ENCODE measurements around the gene STK32C. TPM values are rescaled to one million over a fixed set of nuclear protein-coding genes. Genes with fewer than 3 reads are reported as not detected.
"Not testable (repeated sequence)": the region's sequence is repeated elsewhere in the genome, so short reads cannot be mapped to it uniquely, and the experiment has no call there.

Gene STK32C
- total and polyA plus RNA-seq, 2 donors from 2014 or later: 11.6 to 14.4 TPM

- intact Hi-C loops (cut with DNase I): loop anchor here (10.0 kb wide), 1 partner anchor 132 kb away; no protein-coding TSS in a partner anchor
- no peaks in the 10 kb centered on the region for H3K27me3 ChIP-seq (ENCODE audit: control insufficient read depth, insufficient read depth, low read length)
- TF ChIP-seq CTCF (IDR thresholded peaks at IDR 0.05; ENCODE audit: borderline replicate concordance, extremely low read depth, insufficient read depth): no peak
- H3K4me3 ChIP-seq (ENCODE audit: low read length in 3 of 3): no peak overlapping the region
- H3K27ac ChIP-seq (ENCODE audit: low read depth in 2 of 2, low read length in 2 of 2): no peak overlapping the region
- FAIRE-seq (no peak), DNase-seq (peak in 1 of 5 donors; percentile 78)
- no peaks in the 10 kb centered on the region for H3K36me3 ChIP-seq (ENCODE audit: control insufficient read depth in 2 of 3, insufficient read depth in 3 of 3, low read length in 3 of 3)
- H3K9me3 ChIP-seq (ENCODE audit: control insufficient read depth in 2 of 3, insufficient read depth in 1 of 3, low read length in 3 of 3): no peaks in the 10 kb centered on the region
- no peak overlapping the region for H3K9ac ChIP-seq (ENCODE audit: low read length in 3 of 3)
- peaks cover 0 to 5% (median 0%) of the 10 kb centered on the region in 3 donors for H3K4me1 ChIP-seq (ENCODE audit: control insufficient read depth in 2 of 3, insufficient read depth in 2 of 3, low read depth in 1 of 3, low read length in 3 of 3)
Measured at GRCh38 chr10:132222726-132223125, 85.0 kb downstream of the STK32C start.

- peak in 1 of 5 donors; percentile 66 for DNase-seq
Measured at GRCh38 chr10:132220996-132221395, 86.8 kb downstream of the STK32C start.

GRCh38 chr10:132220061-132220460, 87.7 kb downstream of the STK32C start:
- no peak overlapping the region for H3K9ac ChIP-seq (ENCODE audit: low read length in 3 of 3)
- no peaks in the 10 kb centered on the region for H3K36me3 ChIP-seq (ENCODE audit: control insufficient read depth in 2 of 3, insufficient read depth in 3 of 3, low read length in 3 of 3)
- DNase-seq: peak in 1 of 5 donors; percentile 48
- peaks cover 0 to 5% (median 0%) of the 10 kb centered on the region in 3 donors for H3K4me1 ChIP-seq (ENCODE audit: control insufficient read depth in 2 of 3, insufficient read depth in 2 of 3, low read depth in 1 of 3, low read length in 3 of 3)
- no peak overlapping the region for H3K4me3 ChIP-seq (ENCODE audit: low read length in 3 of 3)
- FAIRE-seq: no peak
- H3K27me3 ChIP-seq (ENCODE audit: control insufficient read depth, insufficient read depth, low read length): no peaks in the 10 kb centered on the region
- H3K27ac ChIP-seq (ENCODE audit: low read depth in 2 of 2, low read length in 2 of 2): no peak overlapping the region
- no peak for TF ChIP-seq CTCF (IDR thresholded peaks at IDR 0.05; ENCODE audit: borderline replicate concordance, extremely low read depth, insufficient read depth)
- no peaks in the 10 kb centered on the region for H3K9me3 ChIP-seq (ENCODE audit: control insufficient read depth in 2 of 3, insufficient read depth in 1 of 3, low read length in 3 of 3)
- intact Hi-C loops (cut with DNase I): loop anchor here (10.0 kb wide), 1 partner anchor 135 kb away; no protein-coding TSS in a partner anchor

More at GRCh38 chr10:132220996-132221395, 86.8 kb downstream of the STK32C start:
- H3K27me3 ChIP-seq (ENCODE audit: control insufficient read depth, insufficient read depth, low read length); H3K9ac ChIP-seq (ENCODE audit: low read length in 3 of 3); FAIRE-seq; H3K36me3 ChIP-seq (ENCODE audit: control insufficient read depth in 2 of 3, insufficient read depth in 3 of 3, low read length in 3 of 3); H3K4me3 ChIP-seq (ENCODE audit: low read length in 3 of 3); H3K27ac ChIP-seq (ENCODE audit: low read depth in 2 of 2, low read length in 2 of 2); H3K4me1 ChIP-seq (ENCODE audit: control insufficient read depth in 2 of 3, insufficient read depth in 2 of 3, low read depth in 1 of 3, low read length in 3 of 3); H3K9me3 ChIP-seq (ENCODE audit: control insufficient read depth in 2 of 3, insufficient read depth in 1 of 3, low read length in 3 of 3): not testable (repeated sequence)
- intact Hi-C loops (cut with DNase I): loop anchor here (10.0 kb wide), 1 partner anchor 134 kb away; no protein-coding TSS in a partner anchor

- peaks cover 0 to 5% (median 0%) of the 10 kb centered on the region in 3 donors for H3K4me1 ChIP-seq (ENCODE audit: control insufficient read depth in 2 of 3, insufficient read depth in 2 of 3, low read depth in 1 of 3, low read length in 3 of 3)
- H3K9me3 ChIP-seq (ENCODE audit: control insufficient read depth in 2 of 3, insufficient read depth in 1 of 3, low read length in 3 of 3): peaks cover 0 to under 1% (median 0%) of the 10 kb centered on the region in 3 donors
- intact Hi-C loops (cut with DNase I): no loop called here
- H3K27ac ChIP-seq (ENCODE audit: low read depth in 2 of 2, low read length in 2 of 2): no peak overlapping the region
- no peak for FAIRE-seq
- no peaks in the 10 kb centered on the region for H3K36me3 ChIP-seq (ENCODE audit: control insufficient read depth in 2 of 3, insufficient read depth in 3 of 3, low read length in 3 of 3)
- TF ChIP-seq CTCF (IDR thresholded peaks at IDR 0.05; ENCODE audit: borderline replicate concordance, extremely low read depth, insufficient read depth): no peak
- no peaks in the 10 kb centered on the region for H3K27me3 ChIP-seq (ENCODE audit: control insufficient read depth, insufficient read depth, low read length)
- DNase-seq: peak in 1 of 5 donors; percentile 51
- no peak overlapping the region for H3K4me3 ChIP-seq (ENCODE audit: low read length in 3 of 3)
- H3K9ac ChIP-seq (ENCODE audit: low read length in 3 of 3): no peak overlapping the region
Measured at GRCh38 chr10:132219486-132219885, 88.3 kb downstream of the STK32C start.

GRCh38 chr10:132216441-132216840, 91.3 kb downstream of the STK32C start:
- H3K9ac ChIP-seq (ENCODE audit: low read length in 3 of 3); H3K4me1 ChIP-seq (ENCODE audit: control insufficient read depth in 2 of 3, insufficient read depth in 2 of 3, low read depth in 1 of 3, low read length in 3 of 3); H3K27me3 ChIP-seq (ENCODE audit: control insufficient read depth, insufficient read depth, low read length); H3K36me3 ChIP-seq (ENCODE audit: control insufficient read depth in 2 of 3, insufficient read depth in 3 of 3, low read length in 3 of 3); intact Hi-C loops (cut with DNase I); FAIRE-seq; H3K4me3 ChIP-seq (ENCODE audit: low read length in 3 of 3); H3K27ac ChIP-seq (ENCODE audit: low read depth in 2 of 2, low read length in 2 of 2); H3K9me3 ChIP-seq (ENCODE audit: control insufficient read depth in 2 of 3, insufficient read depth in 1 of 3, low read length in 3 of 3): not testable (repeated sequence)
- peak in 1 of 5 donors; percentile 39 for DNase-seq
